22Rv1 (cell line): ENCODE measurements around the gene ZNF746.

Experiments
- ZFX ChIP-seq: fragments of 450-650 bp; IDR thresholded peaks from 2 replicates; pipeline ENCODE4 v1.6.1; 2017; ENCODE audit warnings: antibody characterized with exemption, borderline replicate concordance
- TF ChIP-seq, protein P1 (sequence below): fragments of 450-650 bp; IDR thresholded peaks from 2 replicates; pipeline ENCODE4 v1.5.1; 2017; ENCODE audit warnings: mild to moderate bottlenecking

DNA sequence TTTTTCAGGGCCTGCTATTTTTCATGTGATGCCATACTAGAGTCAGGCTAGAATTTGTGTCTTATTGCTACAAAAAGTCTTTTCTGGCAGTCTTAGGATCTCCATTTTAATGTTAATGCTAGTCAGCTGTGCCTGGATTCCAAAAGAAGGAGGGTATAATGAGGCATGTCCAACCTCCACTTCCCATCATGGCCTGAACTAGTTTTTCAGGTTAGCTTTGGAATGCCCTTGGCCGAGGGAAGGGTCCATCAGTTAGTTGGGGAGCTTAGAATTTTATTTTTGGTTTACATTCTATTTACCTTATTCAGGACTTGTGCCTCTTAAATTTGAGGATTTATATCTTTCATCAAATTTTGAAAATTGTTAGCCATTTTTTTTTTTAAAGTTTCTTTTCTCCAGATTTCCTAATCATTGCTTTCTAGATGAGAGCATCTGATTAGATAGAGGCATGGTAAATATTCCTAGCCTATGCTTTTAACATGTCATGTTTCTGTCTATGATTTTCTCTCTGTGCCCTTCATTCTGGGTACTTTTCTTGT lies 30.2 kb downstream of the ZNF746 start:
- TF ChIP-seq, protein P1, sequence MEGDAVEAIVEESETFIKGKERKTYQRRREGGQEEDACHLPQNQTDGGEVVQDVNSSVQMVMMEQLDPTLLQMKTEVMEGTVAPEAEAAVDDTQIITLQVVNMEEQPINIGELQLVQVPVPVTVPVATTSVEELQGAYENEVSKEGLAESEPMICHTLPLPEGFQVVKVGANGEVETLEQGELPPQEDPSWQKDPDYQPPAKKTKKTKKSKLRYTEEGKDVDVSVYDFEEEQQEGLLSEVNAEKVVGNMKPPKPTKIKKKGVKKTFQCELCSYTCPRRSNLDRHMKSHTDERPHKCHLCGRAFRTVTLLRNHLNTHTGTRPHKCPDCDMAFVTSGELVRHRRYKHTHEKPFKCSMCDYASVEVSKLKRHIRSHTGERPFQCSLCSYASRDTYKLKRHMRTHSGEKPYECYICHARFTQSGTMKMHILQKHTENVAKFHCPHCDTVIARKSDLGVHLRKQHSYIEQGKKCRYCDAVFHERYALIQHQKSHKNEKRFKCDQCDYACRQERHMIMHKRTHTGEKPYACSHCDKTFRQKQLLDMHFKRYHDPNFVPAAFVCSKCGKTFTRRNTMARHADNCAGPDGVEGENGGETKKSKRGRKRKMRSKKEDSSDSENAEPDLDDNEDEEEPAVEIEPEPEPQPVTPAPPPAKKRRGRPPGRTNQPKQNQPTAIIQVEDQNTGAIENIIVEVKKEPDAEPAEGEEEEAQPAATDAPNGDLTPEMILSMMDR: no peak
- no peak for TF ChIP-seq ZFX
